T47D (cell line): ENCODE results near the gene NPBWR2.

ENCODE experiments used
- DNase-seq, 2 experiments: peaks; one replicate each; pipeline versions ENCODE4 v3.0.0 to v3.0.0-alpha.2; 2011 to 2012; ENCODE audit warnings: low read depth in 1 of 2, low spot score in 1 of 2
- JUND ChIP-seq: IDR thresholded peaks from 2 replicates; pipeline ENCODE4 v1.6.1; 2012; ENCODE audit warnings: low read depth
- in situ Hi-C: cut with HindIII; loops from 2 replicates; pipeline ENCODE4 v1.10.0; 2016; ENCODE audit warnings: low sequenced_read_pairs, low pct_unique_long_range_greater_than_20kb

NPBWR2 gene

GRCh38 chr20:64111841-64112641 is 4.7 kb upstream of the NPBWR2 start:
- DNase-seq = no peak
- no peak for TF ChIP-seq JUND
- in situ Hi-C loops = no loop called here

GRCh38 chr20:64110411-64111068 is 3.2 kb upstream of the NPBWR2 start:
- no peak for TF ChIP-seq JUND
- in situ Hi-C loops = no loop called here
- DNase-seq = no peak

DNA sequence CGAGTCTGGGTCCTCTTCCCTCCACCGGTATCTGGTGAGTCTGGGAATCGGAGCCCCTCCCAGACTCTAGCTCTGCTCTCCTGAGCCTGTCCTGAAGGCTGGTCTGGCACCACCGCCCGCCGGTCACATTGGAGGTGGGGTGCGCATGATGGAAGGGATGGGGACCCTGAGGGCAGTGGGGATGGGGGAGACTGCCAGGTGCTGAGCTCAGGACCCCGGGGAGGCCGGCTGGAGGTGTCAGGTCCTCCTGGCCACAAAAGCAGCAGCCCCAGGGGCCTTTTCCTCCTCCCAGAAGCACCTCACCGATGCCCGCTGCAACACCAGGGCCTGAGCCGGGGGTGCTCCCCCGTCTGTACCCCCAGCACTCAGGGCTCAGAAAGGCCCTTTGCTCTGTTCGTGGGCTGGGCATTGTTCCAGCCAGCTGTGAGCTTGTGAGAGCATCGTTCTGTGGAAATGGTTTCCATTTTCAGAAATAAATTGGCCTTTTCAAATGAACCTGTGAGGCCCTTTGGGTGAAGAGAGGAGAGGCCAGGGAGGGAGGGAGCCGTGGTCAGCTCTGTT is 2.5 kb upstream of the NPBWR2 start:
- no peak for DNase-seq
- TF ChIP-seq JUND = no peak
- in situ Hi-C loops = no loop called here

DNA sequence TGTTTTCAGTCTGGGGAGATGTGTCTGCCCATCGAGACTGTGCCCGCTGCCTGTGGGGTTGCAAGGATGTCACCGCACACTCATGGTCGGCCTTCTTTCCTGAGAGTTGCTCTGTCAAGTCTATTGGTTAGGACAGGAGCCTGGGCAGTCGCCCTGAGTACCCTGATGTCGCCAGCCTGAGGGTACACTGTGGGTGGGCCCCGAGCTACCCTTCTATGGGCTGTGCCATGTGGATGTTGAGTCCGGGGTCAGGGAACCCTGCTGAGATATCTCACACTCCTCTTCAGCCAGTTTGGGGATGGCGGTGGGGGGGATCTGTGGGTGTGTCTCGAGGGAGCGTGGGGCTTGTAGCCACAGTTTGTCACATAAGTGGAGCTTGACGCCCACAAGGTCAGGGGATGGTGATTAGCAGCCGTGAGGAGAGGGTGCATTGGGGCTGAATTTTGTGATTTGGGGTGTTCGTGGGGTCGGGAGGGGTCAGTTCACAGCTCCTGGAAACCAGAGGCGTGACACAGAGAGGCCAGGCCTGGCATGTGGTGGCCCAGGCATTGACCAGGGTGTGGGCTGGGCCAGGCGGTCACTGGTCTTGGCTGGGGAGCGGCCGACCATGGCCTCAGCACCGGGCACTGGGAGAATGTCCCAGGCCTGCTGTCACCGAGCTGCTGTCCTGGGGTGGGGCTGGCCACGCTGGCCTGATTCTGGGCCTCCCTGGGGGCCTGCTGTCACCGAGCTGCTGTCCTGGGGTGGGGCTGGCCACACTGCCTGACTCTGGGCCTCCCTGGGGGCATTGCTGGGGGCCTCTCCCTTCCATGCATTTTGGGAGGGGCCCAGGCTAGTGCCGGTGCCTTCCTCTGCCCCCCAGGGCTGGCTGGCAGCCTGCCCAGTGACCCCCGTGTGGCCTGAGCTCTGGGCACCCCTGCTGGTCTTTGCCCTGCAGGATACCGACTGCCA is 1.6 kb upstream of the NPBWR2 start:
- TF ChIP-seq JUND = no peak
- DNase-seq = no peak
- in situ Hi-C loops = no loop called here

DNA sequence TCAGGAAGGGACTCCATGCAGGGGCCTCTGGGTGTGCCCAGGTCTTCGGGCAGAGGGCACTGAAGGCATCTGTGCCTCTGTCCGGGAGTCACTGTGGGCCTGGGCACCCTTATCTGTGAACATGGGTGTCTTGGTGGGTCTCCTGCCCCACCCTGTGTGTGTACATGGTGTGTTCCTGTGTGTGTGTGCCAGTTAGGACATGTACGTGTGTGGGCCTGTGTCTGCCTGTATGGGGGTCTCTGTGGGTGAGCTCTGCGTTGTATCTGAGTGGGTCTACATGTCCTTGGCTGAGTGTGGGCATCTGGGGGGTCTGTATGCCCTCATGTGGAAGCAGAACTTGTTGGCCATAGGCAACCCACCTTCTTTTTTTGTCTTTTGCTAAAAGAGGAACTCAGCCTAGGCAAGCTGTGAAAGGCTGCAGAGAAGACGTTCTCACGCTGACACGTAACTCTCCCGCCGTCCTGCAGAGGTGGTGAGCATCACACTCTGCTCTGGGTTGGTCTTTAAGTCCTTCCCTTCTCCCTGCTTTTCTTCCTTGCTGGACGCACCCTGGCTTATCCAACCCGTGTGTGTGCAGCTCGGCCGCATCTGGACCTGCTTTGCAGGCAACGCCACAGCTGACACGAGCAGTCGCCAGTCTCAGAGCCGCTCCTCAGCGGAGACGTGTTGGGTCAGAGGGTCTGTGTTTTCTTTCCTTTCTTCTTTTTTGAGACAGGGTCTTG is 532 bp upstream of the NPBWR2 start:
- in situ Hi-C loops = no loop called here
- DNase-seq = no peak
- no peak for TF ChIP-seq JUND

- DNase-seq = no peak
- no peak for TF ChIP-seq JUND
- in situ Hi-C loops = no loop called here
Observed at GRCh38 chr20:64106435-64106961, 867 bp downstream of the NPBWR2 start.

GRCh38 chr20:64105846-64106434 is 1.4 kb downstream of the NPBWR2 start:
- TF ChIP-seq JUND = no peak
- no peak for DNase-seq
- in situ Hi-C loops = no loop called here

GRCh38 chr20:64104667-64105451 is 2.5 kb downstream of the NPBWR2 start:
- TF ChIP-seq JUND = no peak
- in situ Hi-C loops = no loop called here
- DNase-seq = no peak

- in situ Hi-C loops = no loop called here
- TF ChIP-seq JUND = no peak
Observed at GRCh38 chr20:64103871-64104666, 3.3 kb downstream of the NPBWR2 start.

More at GRCh38 chr20:64103871-64104666, 3.3 kb downstream of the NPBWR2 start:
- no peak for DNase-seq
